ENCODE results near the gene TTF1. TPM values are rescaled to one million over a fixed set of nuclear protein-coding genes. Genes with fewer than 3 reads are reported as not detected.

Gene TTF1
- total and polyA plus RNA-seq, 9 of the 15 experiments (the other 6 are each of a cell fraction or from before 2014, with no cell fraction given), result 9.0 to 18.5 (median 15.8) TPM

DNA sequence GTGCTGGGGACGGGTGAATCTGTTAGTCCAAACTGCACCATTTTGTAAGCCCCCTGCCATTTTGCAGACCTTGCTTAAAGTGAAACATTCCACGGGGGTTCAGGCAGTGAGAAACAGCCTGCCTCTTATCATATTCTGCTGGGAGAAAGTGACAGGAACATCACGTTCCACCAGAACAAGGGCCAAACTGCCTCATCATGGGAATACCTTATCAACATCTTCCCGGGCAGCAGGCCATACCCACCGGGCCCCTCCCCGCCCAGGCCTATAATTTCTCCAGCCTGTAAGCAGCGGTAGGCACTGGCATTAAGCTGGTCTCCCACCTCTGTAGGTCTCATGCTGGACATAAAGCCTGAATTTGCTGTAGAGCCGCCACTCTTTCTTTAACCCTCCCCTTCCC lies 1.9 kb upstream of the TTF1 start (continued):
- TF ChIP-seq C11orf30 (IDR thresholded peaks at IDR 0.05; ENCODE audit: low read depth) (peak; percentile 40; the same call in 1 of the 2 replicates), TAF7 (tag; IDR thresholded peaks at IDR 0.05) (no peak), ZNF311 (CRISPR knock-in tag; IDR thresholded peaks at IDR 0.05) (no peak), HDAC3 (IDR thresholded peaks at IDR 0.05; ENCODE audit: borderline replicate concordance, partially characterized antibody) (no peak), SREBF1 (IDR thresholded peaks at IDR 0.05; ENCODE audit: borderline replicate concordance, low read depth, low read length) (no peak), SETDB1 (IDR thresholded peaks at IDR 0.05; ENCODE audit: low read length) (no peak), MNT (conservative IDR thresholded peaks at IDR 0.05) (0 out of 4 replicates have a peak, but pooled peaks of 1 of the 2 experiments have one; percentile 28), GTF2F1 (IDR thresholded peaks at IDR 0.05; ENCODE audit: low read depth, low read length) (no peak), TRIM25 (IDR thresholded peaks at IDR 0.05; ENCODE audit: borderline replicate concordance) (no peak), XRCC5 (IDR thresholded peaks at IDR 0.05; ENCODE audit: low read depth, low read length) (no peak), ZFP1 (CRISPR knock-in tag; IDR thresholded peaks at IDR 0.05) (no peak), ZNF280B (CRISPR knock-in tag; IDR thresholded peaks at IDR 0.05) (no peak), POU5F1 (IDR thresholded peaks at IDR 0.05; ENCODE audit: borderline replicate concordance, low read depth, low read length, partially characterized antibody) (no peak), TAF15 (IDR thresholded peaks at IDR 0.05; ENCODE audit: low read depth, low read length) (no peak), NR4A1 (CRISPR knock-in tag; IDR thresholded peaks at IDR 0.05) (no peak), NR4A1 (tag; IDR thresholded peaks at IDR 0.05) (no peak), FOXK2 (conservative IDR thresholded peaks at IDR 0.05 in 1 of 2, IDR thresholded peaks at IDR 0.05 in 1 of 2; ENCODE audit: low read depth in 2 of 2) (no peak)
- TF ChIP-seq, protein P1, sequence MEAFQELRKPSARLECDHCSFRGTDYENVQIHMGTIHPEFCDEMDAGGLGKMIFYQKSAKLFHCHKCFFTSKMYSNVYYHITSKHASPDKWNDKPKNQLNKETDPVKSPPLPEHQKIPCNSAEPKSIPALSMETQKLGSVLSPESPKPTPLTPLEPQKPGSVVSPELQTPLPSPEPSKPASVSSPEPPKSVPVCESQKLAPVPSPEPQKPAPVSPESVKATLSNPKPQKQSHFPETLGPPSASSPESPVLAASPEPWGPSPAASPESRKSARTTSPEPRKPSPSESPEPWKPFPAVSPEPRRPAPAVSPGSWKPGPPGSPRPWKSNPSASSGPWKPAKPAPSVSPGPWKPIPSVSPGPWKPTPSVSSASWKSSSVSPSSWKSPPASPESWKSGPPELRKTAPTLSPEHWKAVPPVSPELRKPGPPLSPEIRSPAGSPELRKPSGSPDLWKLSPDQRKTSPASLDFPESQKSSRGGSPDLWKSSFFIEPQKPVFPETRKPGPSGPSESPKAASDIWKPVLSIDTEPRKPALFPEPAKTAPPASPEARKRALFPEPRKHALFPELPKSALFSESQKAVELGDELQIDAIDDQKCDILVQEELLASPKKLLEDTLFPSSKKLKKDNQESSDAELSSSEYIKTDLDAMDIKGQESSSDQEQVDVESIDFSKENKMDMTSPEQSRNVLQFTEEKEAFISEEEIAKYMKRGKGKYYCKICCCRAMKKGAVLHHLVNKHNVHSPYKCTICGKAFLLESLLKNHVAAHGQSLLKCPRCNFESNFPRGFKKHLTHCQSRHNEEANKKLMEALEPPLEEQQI (IDR thresholded peaks at IDR 0.05), result no peak
- TF ChIP-seq, protein P2, sequence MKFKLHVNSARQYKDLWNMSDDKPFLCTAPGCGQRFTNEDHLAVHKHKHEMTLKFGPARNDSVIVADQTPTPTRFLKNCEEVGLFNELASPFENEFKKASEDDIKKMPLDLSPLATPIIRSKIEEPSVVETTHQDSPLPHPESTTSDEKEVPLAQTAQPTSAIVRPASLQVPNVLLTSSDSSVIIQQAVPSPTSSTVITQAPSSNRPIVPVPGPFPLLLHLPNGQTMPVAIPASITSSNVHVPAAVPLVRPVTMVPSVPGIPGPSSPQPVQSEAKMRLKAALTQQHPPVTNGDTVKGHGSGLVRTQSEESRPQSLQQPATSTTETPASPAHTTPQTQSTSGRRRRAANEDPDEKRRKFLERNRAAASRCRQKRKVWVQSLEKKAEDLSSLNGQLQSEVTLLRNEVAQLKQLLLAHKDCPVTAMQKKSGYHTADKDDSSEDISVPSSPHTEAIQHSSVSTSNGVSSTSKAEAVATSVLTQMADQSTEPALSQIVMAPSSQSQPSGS (CRISPR knock-in tag; IDR thresholded peaks at IDR 0.05), result no peak

Measured in K562 (cell line).